CD14-positive monocyte (primary cell): ENCODE data around the gene NTRK3. TPM values are rescaled to one million over a fixed set of nuclear protein-coding genes. Genes with fewer than 3 reads are reported as not detected.

Experiments used
- DNase-seq, 3 donors: peaks; one replicate each; pipeline ENCODE4 v3.0.0-alpha.2; 2011 to 2022
- H2AFZ ChIP-seq: 2 replicates; pipeline ENCODE4 v1.6.0; 2012; ENCODE audit warnings: mild to moderate bottlenecking, low read depth, low read length, inconsistent platforms; ENCODE audit not compliant: insufficient read depth, poor library complexity, severe bottlenecking
- H3K27ac ChIP-seq, 2 donors: 1 replicate in 1 of 2; 2 replicates in 1 of 2; pipeline ENCODE4 v1.5.1; 2012 to 2013; ENCODE audit warnings: low read length in 2 of 2, control low read depth in 1 of 2, inconsistent platforms in 1 of 2, low read depth in 1 of 2, mild to moderate bottlenecking in 1 of 2
- H3K27me3 ChIP-seq, 2 donors: one replicate each; pipeline versions ENCODE4 v1.6.0 to v1.6.1; 2011 to 2013; ENCODE audit warnings: low read length in 2 of 2; ENCODE audit not compliant: control insufficient read depth in 2 of 2, insufficient read depth in 2 of 2
- H3K36me3 ChIP-seq, 2 donors: replicated peaks in 1 of 2; 1 replicate in 1 of 2; 2 replicates in 1 of 2; pipeline versions ENCODE4 v1.5.1 to v1.6.1; 2012 to 2013; ENCODE audit warnings: low read length in 2 of 2, control low read depth in 1 of 2, inconsistent platforms in 1 of 2, mild to moderate bottlenecking in 1 of 2; ENCODE audit not compliant: insufficient read depth in 2 of 2, control insufficient read depth in 1 of 2
- H3K4me1 ChIP-seq, 2 donors: 1 replicate in 1 of 2; 2 replicates in 1 of 2; pipeline versions ENCODE4 v1.5.1 to v1.6.1; 2012 to 2013; ENCODE audit warnings: low read length in 2 of 2, control low read depth in 1 of 2, inconsistent platforms in 1 of 2, mild to moderate bottlenecking in 1 of 2, moderate library complexity in 1 of 2; ENCODE audit not compliant: insufficient read depth in 2 of 2, control insufficient read depth in 1 of 2
- H3K4me2 ChIP-seq: replicated peaks from 2 replicates; pipeline ENCODE3; 2012; ENCODE audit warnings: low read length, moderate library complexity, mild to moderate bottlenecking; ENCODE audit not compliant: poor library complexity, severe bottlenecking; ENCODE audit errors: extremely low read depth
- H3K4me3 ChIP-seq, 3 experiments: fragments of 200-600 bp in 1 of 3; sonication (generic) in 1 of 3; replicated peaks in 1 of 3; 1 replicate in 2 of 3; 2 replicates in 1 of 3; pipeline ENCODE4 v1.5.1; 2011 to 2013; ENCODE audit warnings: low read length in 3 of 3, mild to moderate bottlenecking in 3 of 3, control low read depth in 2 of 3, low read depth in 2 of 3, inconsistent platforms in 1 of 3, moderate library complexity in 1 of 3
- H3K79me2 ChIP-seq: 2 replicates; pipeline ENCODE4 v1.6.0; 2012; ENCODE audit warnings: mild to moderate bottlenecking, control low read depth, inconsistent platforms, low read length, moderate library complexity; ENCODE audit not compliant: insufficient read depth
- H3K9ac ChIP-seq: 2 replicates; pipeline ENCODE4 v1.6.0; 2017; ENCODE audit warnings: low read length, mild to moderate bottlenecking; ENCODE audit not compliant: insufficient read depth, poor library complexity, severe bottlenecking
- H3K9me3 ChIP-seq, 2 donors: replicated peaks in 1 of 2; 1 replicate in 1 of 2; 2 replicates in 1 of 2; pipeline versions ENCODE4 v1.5.1 to v1.6.1; 2012 to 2013; ENCODE audit warnings: low read length in 2 of 2, control low read depth in 1 of 2; ENCODE audit not compliant: control insufficient read depth in 1 of 2, insufficient read depth in 1 of 2
- H4K20me1 ChIP-seq: 2 replicates; pipeline ENCODE4 v1.6.0; 2012; ENCODE audit warnings: mild to moderate bottlenecking, low read length, control low read depth, moderate library complexity; ENCODE audit not compliant: insufficient read depth
- H3K27ac Mint-ChIP-seq, 7 donors: one replicate each; pipeline ENCODE4 v1.8.0; 2020; ENCODE audit warnings: mild to moderate bottlenecking in 7 of 7, mixed read lengths in 7 of 7, moderate library complexity in 6 of 7, inconsistent platforms in 2 of 7
- H3K27me3 Mint-ChIP-seq, 3 donors: one replicate each; pipeline ENCODE4 v1.8.0; 2021 to 2022; ENCODE audit warnings: low read depth in 3 of 3, mild to moderate bottlenecking in 3 of 3, mixed read lengths in 3 of 3, moderate library complexity in 3 of 3, inconsistent platforms in 1 of 3
- H3K36me3 Mint-ChIP-seq, 2 donors: one replicate each; pipeline ENCODE4 v1.8.0; 2020; ENCODE audit warnings: mixed read lengths in 2 of 2, inconsistent platforms in 1 of 2, mild to moderate bottlenecking in 1 of 2
- H3K4me1 Mint-ChIP-seq: one replicate; pipeline ENCODE4 v1.8.0; 2020; ENCODE audit warnings: mild to moderate bottlenecking, mixed read lengths
- H3K4me3 Mint-ChIP-seq, 2 donors: one replicate each; pipeline ENCODE4 v1.8.0; 2020; ENCODE audit warnings: mild to moderate bottlenecking in 2 of 2, mixed read lengths in 2 of 2, moderate library complexity in 1 of 2
- H3K9me3 Mint-ChIP-seq, 7 donors: one replicate each; pipeline ENCODE4 v1.8.0; 2020 to 2022; ENCODE audit warnings: mixed read lengths in 7 of 7, mild to moderate bottlenecking in 6 of 7, moderate library complexity in 6 of 7, inconsistent platforms in 2 of 7
- CTCF ChIP-seq: fragments of 200-600 bp; IDR thresholded peaks from one replicate; pipeline ENCODE4 v1.8.0; 2022; ENCODE audit warnings: antibody characterized with exemption, mild to moderate bottlenecking
- WGBS: methylation state at CpG from one replicate; pipeline ENCODE4 v1.1.5; 2013; ENCODE audit warnings: missing lambda C conversion rate; ENCODE audit not compliant: insufficient coverage; 5-methylcytosine and 5-hydroxymethylcytosine counted together
- intact Hi-C, 2 donors: fragments of 100-400 bp; cut with micrococcal nuclease; formaldehyde crosslinking; loops; one replicate each; pipeline versions ENCODE4 v1.15.0 to v1.15.1; 2023
- polyA plus RNA-seq, 3 donors: library from polyadenylated mRNA; depleted of rRNA in 1 of 3; unstranded in 2 of 3; stranded (reverse) in 1 of 3; fragments of 300-500 nt in 2 of 3; fragments of >200 nt in 1 of 3; fragmentation: Illumina TruSeq in 2 of 3; gene quantifications; 1 replicate in 2 of 3; 2 replicates in 1 of 3; pipeline ENCODE4 v1.2.3, GENCODE V29; 2012 to 2021

Gene NTRK3
- polyA plus RNA-seq, 3 donors = not detected

- peaks cover 0 to 5% (median 0%) of the 10 kb centered on the region in 3 donors for H3K27me3 Mint-ChIP-seq
- Histone ChIP-seq H3K27ac (no peak overlapping the region), H3K9me3 (no peaks in the 10 kb centered on the region), H3K36me3 (no peaks in the 10 kb centered on the region), H3K27me3 (no peaks in the 10 kb centered on the region), H3K4me3 (no peak overlapping the region), H3K4me2 (no peak overlapping the region), H3K9ac (no peak overlapping the region), H2AFZ (no peak overlapping the region), H3K79me2 (no peaks in the 10 kb centered on the region), H3K4me1 (no peaks in the 10 kb centered on the region), H4K20me1 (no peaks in the 10 kb centered on the region)
- no peaks in the 10 kb centered on the region for H3K36me3 Mint-ChIP-seq
- peaks cover 0 to 6% (median 4%) of the 10 kb centered on the region in 7 donors for H3K9me3 Mint-ChIP-seq
- no peak overlapping the region for H3K27ac Mint-ChIP-seq
- DNase-seq = no peak
- intact Hi-C loops = no loop called here
- WGBS = no CpG with 5 or more reads among the region's 1 CpG
- no peak overlapping the region for H3K4me3 Mint-ChIP-seq
- H3K4me1 Mint-ChIP-seq = no peaks in the 10 kb centered on the region
- no peak for TF ChIP-seq CTCF
These were observed 437.8 kb downstream of the NTRK3 start for GRCh38 chr15:87818756-87819155.

- Histone ChIP-seq H3K27me3 (no peaks in the 10 kb centered on the region), H3K79me2 (no peaks in the 10 kb centered on the region), H3K9me3 (no peaks in the 10 kb centered on the region), H3K4me3 (no peak overlapping the region), H3K27ac (no peak overlapping the region), H4K20me1 (no peaks in the 10 kb centered on the region), H3K4me1 (no peaks in the 10 kb centered on the region), H3K9ac (no peak overlapping the region), H3K36me3 (no peaks in the 10 kb centered on the region), H3K4me2 (no peak overlapping the region), H2AFZ (no peak overlapping the region)
- intact Hi-C loops = no loop called here
- H3K4me3 Mint-ChIP-seq = no peak overlapping the region
- peaks cover 0 to 6% (median 3%) of the 10 kb centered on the region in 7 donors for H3K9me3 Mint-ChIP-seq
- peaks cover 0 to 5% (median 0%) of the 10 kb centered on the region in 3 donors for H3K27me3 Mint-ChIP-seq
- no CpG with 5 or more reads among the region's 1 CpG for WGBS
- H3K36me3 Mint-ChIP-seq = no peaks in the 10 kb centered on the region
- no peak overlapping the region for H3K27ac Mint-ChIP-seq
- no peak for TF ChIP-seq CTCF
- H3K4me1 Mint-ChIP-seq = no peaks in the 10 kb centered on the region
- no peak for DNase-seq
These were observed 439.0 kb downstream of the NTRK3 start for GRCh38 chr15:87817553-87817952.
